A549 (cell line): ENCODE measurements around the gene TRIM15. TPM values are rescaled to one million over a fixed set of nuclear protein-coding genes. Genes with fewer than 3 reads are reported as not detected.

ENCODE experiments used
- polyA plus RNA-seq, 4 experiments: library from polyadenylated mRNA; depleted of rRNA in 3 of 4; stranded (reverse); fragments of >200 nt; fragmentation: RNase III in 1 of 4; extraction: RNeasy Plus Mini Kit Qiagen cat#74134 plus additional on column Dnase treatment in 1 of 4; gene quantifications; 2 replicates in 3 of 4; 3 replicates in 1 of 4; pipeline ENCODE4 v1.2.3, GENCODE V29; 2011 to 2017
- small RNA-seq, 6 experiments: library from RNA; depleted of rRNA; stranded (forward); fragments of <200 nt; gene quantifications; one replicate each; pipeline ENCODE3, GENCODE V24; 2012

TRIM15 gene
- polyA plus RNA-seq, 2 of the 4 experiments (the other 2 are of a cell fraction) = 0.09 to 0.37 TPM

Small RNA genes lying within 50 kb of the gene (small RNA-seq; reads per million reads assigned to genes)
- 0 reads per million in 6 experiments for gene RF00554

Other genes with a start within 250 kb of the TRIM15 start
- 78.8 and 86.5 TPM in 2 replicates for gene HLA-A, start 221.0 kb upstream of the TRIM15 start, polyA plus RNA-seq (2011; rRNA removed)
- 81.8 to 95.0 TPM (median 90.7 TPM) in 3 replicates for gene HLA-A, start 221.0 kb upstream of the TRIM15 start, polyA plus RNA-seq (2017; fragmentation: RNase III; extraction: RNeasy Plus Mini Kit Qiagen cat#74134 plus additional on column Dnase treatment)
- 34.6 and 35.3 TPM in 2 replicates for gene POLR1H, start 102.3 kb upstream of the TRIM15 start, polyA plus RNA-seq (2011; rRNA removed)
- gene POLR1H, start 102.3 kb upstream of the TRIM15 start, polyA plus RNA-seq (2017; fragmentation: RNase III; extraction: RNeasy Plus Mini Kit Qiagen cat#74134 plus additional on column Dnase treatment) = 24.8 to 26.1 TPM (median 25.5 TPM) in 3 replicates
- 61.6 and 78.6 TPM in 2 replicates for gene PPP1R11, start 96.3 kb upstream of the TRIM15 start, polyA plus RNA-seq (2011; rRNA removed)
- 33.8 to 36.3 TPM (median 34.3 TPM) in 3 replicates for gene PPP1R11, start 96.3 kb upstream of the TRIM15 start, polyA plus RNA-seq (2017; fragmentation: RNase III; extraction: RNeasy Plus Mini Kit Qiagen cat#74134 plus additional on column Dnase treatment)
- 0.05 TPM in 1 of 2 replicates, not detected in the other for gene RNF39, start 87.8 kb upstream of the TRIM15 start, polyA plus RNA-seq (2011; rRNA removed)
- gene RNF39, start 87.8 kb upstream of the TRIM15 start, polyA plus RNA-seq (2017; fragmentation: RNase III; extraction: RNeasy Plus Mini Kit Qiagen cat#74134 plus additional on column Dnase treatment) = 0.07 TPM in 1 of 3 replicates, not detected in the others
- gene TRIM31, start 50.5 kb upstream of the TRIM15 start, polyA plus RNA-seq (2011; rRNA removed) = 2.9 and 4.0 TPM in 2 replicates
- 3.1 to 3.3 TPM (median 3.2 TPM) in 3 replicates for gene TRIM31, start 50.5 kb upstream of the TRIM15 start, polyA plus RNA-seq (2017; fragmentation: RNase III; extraction: RNeasy Plus Mini Kit Qiagen cat#74134 plus additional on column Dnase treatment)
- 0.05 and 0.07 TPM in 2 replicates for gene TRIM40, start 27.4 kb upstream of the TRIM15 start, polyA plus RNA-seq (2011; rRNA removed)
- gene TRIM40, start 27.4 kb upstream of the TRIM15 start, polyA plus RNA-seq (2017; fragmentation: RNase III; extraction: RNeasy Plus Mini Kit Qiagen cat#74134 plus additional on column Dnase treatment) = 0.05 TPM in 1 of 3 replicates, not detected in the others
- gene TRIM10, start 2.3 kb upstream of the TRIM15 start, polyA plus RNA-seq (2011; rRNA removed) = 0.09 and 0.12 TPM in 2 replicates
- gene TRIM10, start 2.3 kb upstream of the TRIM15 start, polyA plus RNA-seq (2017; fragmentation: RNase III; extraction: RNeasy Plus Mini Kit Qiagen cat#74134 plus additional on column Dnase treatment) = 0.03 TPM in 2 of 3 replicates, not detected in the other
- 23.3 and 30.4 TPM in 2 replicates for gene TRIM26, start 49.9 kb downstream of the TRIM15 start, polyA plus RNA-seq (2011; rRNA removed)
- gene TRIM26, start 49.9 kb downstream of the TRIM15 start, polyA plus RNA-seq (2017; fragmentation: RNase III; extraction: RNeasy Plus Mini Kit Qiagen cat#74134 plus additional on column Dnase treatment) = 28.2 to 31.1 TPM (median 30.4 TPM) in 3 replicates
- 5.3 and 7.1 TPM in 2 replicates for gene TRIM39, start 163.4 kb downstream of the TRIM15 start, polyA plus RNA-seq (2011; rRNA removed)
- 7.1 to 9.1 TPM (median 8.1 TPM) in 3 replicates for gene TRIM39, start 163.4 kb downstream of the TRIM15 start, polyA plus RNA-seq (2017; fragmentation: RNase III; extraction: RNeasy Plus Mini Kit Qiagen cat#74134 plus additional on column Dnase treatment)
- gene RPP21, start 181.6 kb downstream of the TRIM15 start, polyA plus RNA-seq (2011; rRNA removed) = 33.6 and 37.4 TPM in 2 replicates
- gene RPP21, start 181.6 kb downstream of the TRIM15 start, polyA plus RNA-seq (2017; fragmentation: RNase III; extraction: RNeasy Plus Mini Kit Qiagen cat#74134 plus additional on column Dnase treatment) = 54.8 to 59.5 TPM (median 58.4 TPM) in 3 replicates